Spleen (tissue), 7 donors: ENCODE measurements around the gene CNNM1.

Experiments used
- CTCF ChIP-seq, 11 experiments: fragments of 200-600 bp in 7 of 11; fragments of 450-650 bp in 4 of 11; sonication (generic) in 4 of 11; IDR thresholded peaks in 8 of 11; conservative IDR thresholded peaks in 3 of 11; 1 replicate in 7 of 11; 2 replicates in 4 of 11; pipeline versions ENCODE4 v1.4.0 to v1.8.0; 2016 to 2021; ENCODE audit warnings: antibody characterized with exemption in 11 of 11, inconsistent platforms in 4 of 11, mild to moderate bottlenecking in 1 of 11
- POLR2A ChIP-seq, 3 donors: fragments of 450-650 bp; IDR thresholded peaks; one replicate each; pipeline ENCODE4 v1.5.1; 2017; ENCODE audit warnings: antibody characterized with exemption in 3 of 3, mild to moderate bottlenecking in 1 of 3
- POLR2AphosphoS5 ChIP-seq, 3 donors: sonication (generic); formaldehyde crosslinking; IDR thresholded peaks; one replicate each; pipeline ENCODE4 v1.5.1; 2017; ENCODE audit warnings: antibody characterized with exemption in 3 of 3
- donor health status: DM: no; HTN: no; CAD: no; lungs with moderate emphysema.
- donor health status: DM: no; HTN: no; CAD: no.
- donor health status: DM: no; HTN: no; CAD: no.

DNA sequence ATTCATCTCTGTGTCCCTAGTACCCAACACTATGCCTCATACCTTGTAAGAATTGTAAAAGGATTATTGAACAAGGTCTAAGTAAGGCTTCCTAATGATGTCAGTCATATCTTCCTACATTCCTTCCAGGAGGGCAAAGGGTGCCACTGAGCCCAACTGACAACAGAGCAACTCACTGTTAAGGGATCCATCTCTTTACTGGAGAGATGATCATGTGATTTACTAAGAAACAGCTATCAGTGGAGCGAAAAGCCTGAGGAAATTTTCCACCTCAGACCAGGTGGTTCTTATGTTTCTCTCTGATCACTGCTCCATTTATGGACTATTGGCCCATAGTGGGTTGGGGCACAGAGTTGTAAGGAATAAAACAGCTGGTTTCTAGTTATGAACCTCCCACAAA, 38.9 kb upstream of the CNNM1 start:
- TF ChIP-seq CTCF (IDR thresholded peaks at IDR 0.05 in 8 of 11, conservative IDR thresholded peaks at IDR 0.05 in 3 of 11): no peak
- no peak for TF ChIP-seq POLR2A (IDR thresholded peaks at IDR 0.05)
- TF ChIP-seq POLR2AphosphoS5 (IDR thresholded peaks at IDR 0.05): no peak
